Fibroblast of peridontal ligament (primary cell): ENCODE results near the gene WWOX.

Experiments
- DNase-seq: peaks from one replicate; pipeline ENCODE4 v3.0.0-alpha.2; 2010; ENCODE audit errors: extremely low read depth

WWOX gene

GRCh38 chr16:79134300-79134699 lies 1034.8 kb downstream of the WWOX start:
- DNase-seq: no peak

DNA sequence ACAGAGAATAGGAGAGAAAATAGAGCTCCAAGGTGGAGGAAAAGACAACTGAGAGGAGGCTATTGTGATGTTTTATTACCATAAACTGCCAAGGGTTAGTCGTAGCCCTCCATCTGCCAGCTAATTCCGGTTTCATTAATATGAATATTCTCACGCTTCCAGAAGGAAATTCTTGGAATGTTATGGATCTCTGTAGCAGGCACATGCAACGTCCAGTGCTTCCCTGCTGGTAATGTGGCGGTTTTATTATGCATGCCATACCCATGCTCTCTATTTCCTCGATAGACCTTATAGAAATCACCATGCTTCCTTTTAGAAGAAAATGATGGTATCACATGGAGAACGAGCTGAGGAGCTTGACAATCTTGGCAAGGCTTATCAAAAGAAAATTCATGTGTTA lies 1037.5 kb downstream of the WWOX start:
- DNase-seq: no peak

DNA sequence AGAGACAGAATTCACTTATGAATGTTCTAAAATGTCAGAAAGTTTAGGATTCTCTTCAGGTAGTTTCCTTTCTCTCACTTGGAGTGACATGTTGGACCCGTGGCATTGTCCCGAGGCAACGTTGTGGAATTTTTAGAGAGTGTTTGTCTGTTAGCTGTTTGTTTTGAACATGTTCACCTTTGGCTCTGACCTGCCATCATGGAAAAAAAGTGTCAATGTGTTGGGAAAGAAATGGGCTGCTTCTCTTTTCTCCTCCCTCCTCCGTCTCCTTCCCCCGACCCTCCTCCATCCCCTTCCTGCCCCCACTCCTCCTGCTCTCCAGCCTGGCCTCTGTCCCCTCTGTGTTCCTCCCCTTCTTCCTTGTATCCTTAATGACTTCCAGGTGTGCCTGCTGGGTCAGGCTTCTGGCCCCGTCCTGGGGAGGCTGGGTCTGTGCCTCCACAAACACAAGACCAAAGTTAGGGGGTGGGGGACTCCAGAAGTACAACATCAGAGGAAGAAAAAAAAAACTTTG lies 1038.0 kb downstream of the WWOX start:
- DNase-seq: no peak

GRCh38 chr16:79139799-79140198 lies 1040.3 kb downstream of the WWOX start:
- DNase-seq: no peak

DNA sequence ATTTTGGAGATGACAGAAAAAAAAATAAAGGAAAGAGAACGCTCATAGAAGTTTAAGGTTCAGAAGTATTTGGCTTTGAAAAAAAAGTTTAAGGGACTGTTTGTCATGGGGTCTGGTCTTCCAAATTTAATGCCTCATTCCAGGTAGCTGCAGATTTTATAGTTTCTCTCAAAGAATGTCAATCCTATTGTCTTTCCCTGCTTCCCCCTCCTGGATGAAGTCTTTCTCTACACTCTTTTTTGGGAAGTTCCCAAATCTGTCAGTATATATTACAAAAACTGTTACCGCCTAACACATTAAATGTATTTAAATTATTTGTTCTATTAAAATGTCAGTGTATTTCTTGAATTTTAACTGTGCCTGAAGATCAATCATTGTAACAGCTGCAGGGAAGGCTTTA lies 1043.6 kb downstream of the WWOX start:
- no peak for DNase-seq

DNA sequence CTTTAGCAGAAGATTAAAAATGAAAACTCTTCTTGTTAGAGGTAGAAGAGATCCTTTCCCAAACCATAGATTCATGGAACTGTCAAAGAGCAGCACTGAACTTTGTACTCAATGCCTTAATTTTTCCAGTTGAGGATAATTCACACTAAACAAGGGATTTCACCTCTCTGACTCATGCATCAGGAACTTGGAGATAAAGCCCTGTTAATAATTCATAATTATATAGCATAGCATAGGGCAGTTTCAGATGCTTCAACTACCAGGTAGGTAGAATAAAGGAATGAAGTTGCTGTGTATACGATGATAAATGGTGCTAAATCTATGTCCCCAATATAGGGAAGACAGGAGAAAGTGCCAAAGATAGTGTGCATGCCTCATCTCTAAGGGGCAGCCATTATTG lies 1050.7 kb downstream of the WWOX start:
- no peak for DNase-seq

DNA sequence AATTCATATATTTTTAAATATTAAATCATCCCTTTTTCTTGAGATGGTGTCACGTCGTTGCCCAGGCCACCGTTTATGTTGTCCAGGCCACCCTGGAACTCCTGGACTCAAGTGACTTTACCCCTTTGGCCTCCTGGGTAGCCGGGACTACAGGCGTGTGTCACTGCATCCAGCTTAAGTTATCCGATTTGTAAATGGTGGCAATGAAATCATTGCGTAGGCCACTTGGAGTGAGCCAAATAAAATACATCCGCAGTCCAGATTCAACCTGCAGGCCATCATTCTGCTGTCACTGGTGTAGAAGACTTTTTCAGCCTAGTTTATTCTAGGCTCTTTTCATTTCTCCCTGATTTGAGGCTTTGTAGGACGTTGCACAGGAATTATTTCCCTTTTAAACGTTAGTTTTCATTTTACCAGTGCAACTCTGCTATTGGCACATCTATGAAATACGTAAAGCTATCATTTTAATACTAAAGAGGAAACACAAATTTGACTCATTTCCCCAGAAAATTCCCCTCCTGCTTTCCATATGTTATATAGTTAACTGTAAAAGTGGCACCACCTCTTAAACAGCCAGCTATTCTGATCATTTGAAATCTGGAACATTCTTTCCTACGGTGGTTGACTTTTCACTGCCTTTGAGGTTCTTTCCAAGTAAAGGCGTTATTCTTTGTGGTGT lies 1051.3 kb downstream of the WWOX start:
- DNase-seq: no peak

- DNase-seq: no peak
These were observed 1054.6 kb downstream of the WWOX start for GRCh38 chr16:79154086-79154485.

GRCh38 chr16:79155471-79155870 lies 1056.0 kb downstream of the WWOX start:
- DNase-seq: no peak

- DNase-seq: no peak
These were observed 1056.5 kb downstream of the WWOX start for GRCh38 chr16:79155904-79156303.

DNA sequence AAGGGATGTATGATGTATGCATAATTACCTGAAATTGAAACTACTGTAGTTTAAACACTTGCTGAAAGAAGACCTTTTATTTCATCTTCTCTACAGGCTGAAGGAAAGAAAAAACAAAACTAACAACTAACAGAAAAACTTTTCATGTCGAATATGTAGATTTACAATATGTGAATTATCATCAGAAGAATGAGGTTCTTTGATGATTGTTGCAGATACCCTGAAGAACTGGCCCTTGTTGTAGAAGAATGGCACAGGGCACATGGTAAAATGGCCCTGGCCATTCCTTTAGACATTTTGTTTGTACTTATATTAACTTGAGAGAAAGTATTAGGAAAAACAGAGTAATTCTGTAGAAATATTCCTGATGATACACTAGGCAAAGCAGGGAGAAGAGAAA lies 1057.3 kb downstream of the WWOX start:
- no peak for DNase-seq

DNA sequence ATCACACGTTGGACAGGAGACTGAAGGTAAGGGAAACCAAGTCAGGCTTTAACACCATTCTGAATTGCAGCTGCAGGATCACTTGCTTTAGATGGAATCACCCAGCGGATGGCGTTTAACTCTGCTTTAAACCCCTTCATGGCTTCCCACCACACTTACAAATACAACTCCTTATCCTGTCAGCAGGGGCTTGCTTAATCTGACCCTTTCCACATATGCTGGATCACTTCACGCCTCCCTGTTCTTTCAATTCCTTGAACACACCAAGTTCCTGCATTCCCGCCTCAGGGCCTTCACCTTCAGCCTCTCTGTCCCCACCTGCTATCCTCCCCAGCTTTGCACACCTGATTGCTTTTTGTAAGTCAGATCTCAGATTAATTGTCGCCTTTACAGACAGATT lies 1058.9 kb downstream of the WWOX start:
- no peak for DNase-seq

- DNase-seq: no peak
These were observed 1060.0 kb downstream of the WWOX start for GRCh38 chr16:79159261-79160049.

- DNase-seq: no peak
These were observed 1063.5 kb downstream of the WWOX start for GRCh38 chr16:79162977-79163376.

DNA sequence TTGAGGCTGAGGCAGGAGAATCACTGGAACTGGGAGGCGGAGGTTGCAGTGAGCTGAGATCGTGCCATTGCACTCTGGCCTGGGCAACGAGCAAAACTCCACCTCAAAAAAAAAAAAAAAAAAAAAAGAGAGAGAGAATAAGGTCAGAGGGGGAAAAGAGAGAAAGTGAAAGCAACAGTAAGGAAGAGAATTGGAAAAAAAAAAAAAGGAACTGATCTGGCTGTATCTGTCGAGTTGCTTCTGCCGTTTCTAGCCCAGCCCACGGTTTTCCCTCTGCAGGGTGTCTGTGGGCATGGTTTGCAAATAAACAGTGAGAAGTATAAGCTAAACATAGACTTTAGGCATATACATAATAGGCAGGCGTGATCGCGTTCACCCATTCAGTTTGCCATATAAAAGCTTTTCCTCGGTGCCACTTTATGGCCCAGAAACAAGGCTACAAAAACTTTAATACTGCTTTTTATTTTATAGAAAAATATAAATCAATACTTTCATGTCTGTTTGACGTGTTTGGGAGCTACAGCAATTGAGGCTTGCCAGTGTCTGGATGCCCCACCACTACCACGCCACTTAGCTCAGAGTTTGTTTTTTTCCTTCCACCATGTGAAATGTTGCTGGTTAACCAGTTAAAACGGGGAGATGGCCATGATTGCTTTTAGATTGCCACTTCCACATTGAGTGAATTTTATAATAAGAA lies 1064.4 kb downstream of the WWOX start:
- DNase-seq: no peak

- DNase-seq: no peak
These were observed 1065.0 kb downstream of the WWOX start for GRCh38 chr16:79164388-79164995.

DNA sequence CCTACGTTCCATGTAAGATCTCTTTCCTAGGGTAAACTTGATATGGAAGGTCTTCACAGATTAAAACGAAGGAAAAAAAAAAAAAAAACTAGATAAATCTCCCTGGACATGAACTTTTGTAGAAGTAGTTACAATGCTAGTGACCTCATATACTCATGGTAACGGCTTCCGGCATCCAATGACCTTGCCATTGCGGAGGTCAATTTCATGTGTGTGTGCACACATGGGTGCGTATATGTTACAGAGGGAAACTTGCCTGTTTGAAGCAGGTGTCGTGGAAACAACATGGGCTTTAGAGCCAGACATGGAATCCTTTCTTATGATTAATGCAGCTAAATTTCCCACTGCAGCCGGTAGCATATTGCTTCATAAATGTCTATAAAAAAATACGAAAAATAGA lies 1065.6 kb downstream of the WWOX start:
- DNase-seq: no peak

DNA sequence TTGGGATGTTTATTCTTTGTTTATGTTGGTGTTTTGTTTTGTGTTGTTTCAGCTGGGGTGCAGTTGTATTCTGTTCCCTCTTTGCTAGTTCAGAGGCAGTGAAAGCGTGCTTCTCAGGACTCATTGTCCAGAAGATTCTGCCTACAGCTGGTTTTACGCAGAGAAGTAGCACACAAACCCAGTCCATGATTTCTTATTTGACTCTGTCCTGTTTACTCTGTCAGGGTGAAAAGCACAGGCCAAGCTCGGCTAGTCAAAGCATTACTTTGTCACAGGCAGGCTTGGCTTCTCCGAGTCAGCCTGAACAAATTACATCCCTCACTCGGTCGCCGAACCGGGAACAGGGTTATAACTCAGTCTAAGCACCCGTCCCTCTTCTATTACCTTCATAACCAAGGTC lies 1066.1 kb downstream of the WWOX start:
- DNase-seq: no peak

- DNase-seq: no peak
These were observed 1068.4 kb downstream of the WWOX start for GRCh38 chr16:79167893-79168292.

DNA sequence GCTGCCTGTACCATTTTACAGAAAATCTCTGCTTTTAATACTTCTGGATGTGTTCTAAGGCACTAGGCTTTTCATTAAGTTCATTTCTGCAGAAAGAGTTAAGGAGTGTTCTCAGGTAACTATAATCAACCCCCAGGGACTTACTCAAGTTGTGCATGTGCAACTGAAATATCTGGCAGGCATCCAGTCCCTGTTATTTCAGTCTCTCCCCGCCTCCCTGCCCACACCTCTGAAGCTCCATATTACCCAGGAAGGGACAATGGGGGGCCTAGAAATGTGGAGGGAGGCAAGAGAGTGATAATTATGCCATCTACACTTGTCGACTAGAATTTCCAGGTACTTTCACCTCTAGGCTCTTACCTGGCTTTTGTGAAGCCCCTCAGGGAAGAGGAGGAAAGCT lies 1068.9 kb downstream of the WWOX start:
- DNase-seq: no peak

- DNase-seq: no peak
These were observed 1069.8 kb downstream of the WWOX start for GRCh38 chr16:79169239-79169638.

GRCh38 chr16:79170555-79171246 lies 1071.2 kb downstream of the WWOX start:
- DNase-seq: no peak
